Fibroblast of lung (primary cell): ENCODE data around the gene MBD3L2. TPM values are rescaled to one million over a fixed set of nuclear protein-coding genes. Genes with fewer than 3 reads are reported as not detected.

Experiments
- DNase-seq, 2 donors: peaks; one replicate each; pipeline versions ENCODE4 v3.0.0 to v3.0.0-alpha.2; 2010; ENCODE audit warnings: low read depth in 2 of 2
- H2AFZ ChIP-seq: 2 replicates; pipeline ENCODE4 v1.5.1; 2012; ENCODE audit warnings: low read length, control low read depth, inconsistent platforms
- H3K27ac ChIP-seq: 2 replicates; pipeline ENCODE4 v1.5.1; 2011; ENCODE audit warnings: low read length, control low read depth; ENCODE audit not compliant: insufficient read depth
- H3K27me3 ChIP-seq: 2 replicates; pipeline ENCODE4 v1.5.1; 2011; ENCODE audit warnings: mild to moderate bottlenecking, low read length; ENCODE audit not compliant: control insufficient read depth, insufficient read depth
- H3K36me3 ChIP-seq: 2 replicates; pipeline ENCODE4 v1.5.1; 2011; ENCODE audit warnings: low read length; ENCODE audit not compliant: control insufficient read depth, insufficient read depth
- H3K4me1 ChIP-seq: 2 replicates; pipeline ENCODE4 v1.5.1; 2011; ENCODE audit warnings: low read length; ENCODE audit not compliant: control insufficient read depth, insufficient read depth; ENCODE audit errors: extremely low read depth
- H3K4me2 ChIP-seq: 2 replicates; pipeline ENCODE4 v1.5.1; 2011; ENCODE audit warnings: low read length, control low read depth; ENCODE audit not compliant: insufficient read depth; ENCODE audit errors: extremely low read depth
- H3K4me3 ChIP-seq, 4 experiments: fragments of 200-600 bp in 1 of 4; sonication (generic) in 1 of 4; replicated peaks in 1 of 4; 2 replicates each; pipeline ENCODE4 v1.5.1; 2011 to 2016; ENCODE audit warnings: low read length in 4 of 4, low read depth in 3 of 4, mild to moderate bottlenecking in 3 of 4, control low read depth in 2 of 4, inconsistent platforms in 1 of 4, mixed read lengths in 1 of 4; ENCODE audit not compliant: insufficient read depth in 1 of 4; ENCODE audit errors: control extremely low read depth in 1 of 4
- H3K79me2 ChIP-seq: 2 replicates; pipeline ENCODE4 v1.5.1; 2012; ENCODE audit warnings: mild to moderate bottlenecking, low read length, inconsistent platforms; ENCODE audit not compliant: control insufficient read depth, insufficient read depth
- H3K9ac ChIP-seq: 2 replicates; pipeline ENCODE4 v1.5.1; 2011; ENCODE audit warnings: mild to moderate bottlenecking, low read length, control low read depth; ENCODE audit not compliant: insufficient read depth
- H3K9me3 ChIP-seq: 2 replicates; pipeline ENCODE4 v1.5.1; 2012; ENCODE audit warnings: low read depth, low read length; ENCODE audit not compliant: control insufficient read depth, insufficient read depth
- H4K20me1 ChIP-seq: 2 replicates; pipeline ENCODE4 v1.5.1; 2011; ENCODE audit warnings: low read length; ENCODE audit not compliant: control insufficient read depth, insufficient read depth; ENCODE audit errors: extremely low read depth
- EZH2 ChIP-seq: IDR thresholded peaks from 2 replicates; pipeline ENCODE4 v1.5.1; 2012; ENCODE audit warnings: low read length, control low read depth, mild to moderate bottlenecking; ENCODE audit errors: missing control alignments
- polyA plus RNA-seq, 2 donors: library from polyadenylated mRNA; depleted of rRNA in 1 of 2; stranded (reverse) in 1 of 2; unstranded in 1 of 2; fragments of >200 nt; gene quantifications; 2 replicates each; pipeline ENCODE4 v1.2.1, GENCODE V29; 2011 to 2012; ENCODE audit warnings: missing spikeins in 1 of 2
- total RNA-seq: library from RNA; depleted of rRNA; stranded (reverse); fragments of >200 nt; gene quantifications from 2 replicates; pipeline ENCODE4 v1.2.1, GENCODE V29; 2014
- TF ChIP-seq, protein P1 (sequence below), 2 donors: IDR thresholded peaks in 1 of 2; conservative IDR thresholded peaks in 1 of 2; 1 replicate in 1 of 2; 2 replicates in 1 of 2; pipeline ENCODE4 v1.5.1; 2011 to 2012; ENCODE audit warnings: low read length in 2 of 2, control low read depth in 1 of 2, inconsistent platforms in 1 of 2, low read depth in 1 of 2, mild to moderate bottlenecking in 1 of 2

Gene MBD3L2
- total and polyA plus RNA-seq, 2 donors (not counting 1 experiment from before 2014, with no cell fraction given) = not detected

- H2AFZ ChIP-seq = no peak overlapping the region
- DNase-seq = no peak
- no peaks in the 10 kb centered on the region for H3K27me3 ChIP-seq
- H3K27ac ChIP-seq = no peak overlapping the region
- no peaks in the 10 kb centered on the region for H3K4me1 ChIP-seq
- H3K9ac ChIP-seq = no peak overlapping the region
- H3K4me2 ChIP-seq = no peak overlapping the region
- H3K9me3 ChIP-seq = no peaks in the 10 kb centered on the region
- no peaks in the 10 kb centered on the region for H4K20me1 ChIP-seq
- no peak overlapping the region for H3K4me3 ChIP-seq
- H3K36me3 ChIP-seq = no peaks in the 10 kb centered on the region
- no peaks in the 10 kb centered on the region for H3K79me2 ChIP-seq
- TF ChIP-seq, protein P1, sequence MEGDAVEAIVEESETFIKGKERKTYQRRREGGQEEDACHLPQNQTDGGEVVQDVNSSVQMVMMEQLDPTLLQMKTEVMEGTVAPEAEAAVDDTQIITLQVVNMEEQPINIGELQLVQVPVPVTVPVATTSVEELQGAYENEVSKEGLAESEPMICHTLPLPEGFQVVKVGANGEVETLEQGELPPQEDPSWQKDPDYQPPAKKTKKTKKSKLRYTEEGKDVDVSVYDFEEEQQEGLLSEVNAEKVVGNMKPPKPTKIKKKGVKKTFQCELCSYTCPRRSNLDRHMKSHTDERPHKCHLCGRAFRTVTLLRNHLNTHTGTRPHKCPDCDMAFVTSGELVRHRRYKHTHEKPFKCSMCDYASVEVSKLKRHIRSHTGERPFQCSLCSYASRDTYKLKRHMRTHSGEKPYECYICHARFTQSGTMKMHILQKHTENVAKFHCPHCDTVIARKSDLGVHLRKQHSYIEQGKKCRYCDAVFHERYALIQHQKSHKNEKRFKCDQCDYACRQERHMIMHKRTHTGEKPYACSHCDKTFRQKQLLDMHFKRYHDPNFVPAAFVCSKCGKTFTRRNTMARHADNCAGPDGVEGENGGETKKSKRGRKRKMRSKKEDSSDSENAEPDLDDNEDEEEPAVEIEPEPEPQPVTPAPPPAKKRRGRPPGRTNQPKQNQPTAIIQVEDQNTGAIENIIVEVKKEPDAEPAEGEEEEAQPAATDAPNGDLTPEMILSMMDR (conservative IDR thresholded peaks at IDR 0.05 in 1 of 2, IDR thresholded peaks at IDR 0.05 in 1 of 2; ENCODE audit: low read depth in 1 of 2, low read length in 2 of 2) = no peak
- no peak for TF ChIP-seq EZH2
These were observed 48.3 kb upstream of the MBD3L2 start for GRCh38 chr19:7000816-7001215.

DNA sequence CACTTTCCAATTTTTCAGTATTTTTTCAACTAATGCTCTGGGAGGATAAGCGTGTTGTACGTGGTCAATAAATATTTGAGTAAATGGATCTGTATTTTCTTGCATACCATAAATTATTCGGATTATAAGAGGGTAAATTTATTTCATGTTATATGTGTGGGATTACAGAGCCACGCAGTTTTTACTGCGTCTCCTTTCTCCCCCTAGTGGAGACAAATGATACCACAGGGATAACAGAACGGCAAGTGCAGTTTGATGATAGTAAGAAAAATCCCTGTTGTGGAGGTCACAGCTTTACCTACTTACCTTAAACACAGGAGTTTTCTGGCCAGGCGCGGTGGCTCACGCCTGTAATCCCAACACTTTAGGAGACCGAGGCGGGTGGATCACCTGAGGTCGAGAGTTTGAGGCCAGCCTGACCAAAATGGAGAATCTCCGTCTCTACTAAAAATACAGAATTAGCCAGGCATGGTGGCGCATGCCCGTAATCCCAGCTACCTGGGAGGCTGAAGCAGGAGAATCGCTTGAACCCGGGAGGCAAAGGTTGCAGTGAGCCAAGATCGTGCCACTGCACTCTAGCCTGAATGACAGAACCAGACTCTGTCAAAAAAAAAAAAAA, 44.7 kb upstream of the MBD3L2 start:
- Histone ChIP-seq H3K36me3 (no peaks in the 10 kb centered on the region), H3K9ac (no peak overlapping the region), H3K9me3 (no peaks in the 10 kb centered on the region), H3K4me3 (no peak overlapping the region), H3K79me2 (no peaks in the 10 kb centered on the region), H3K4me2 (no peak overlapping the region), H3K4me1 (no peaks in the 10 kb centered on the region), H2AFZ (no peak overlapping the region), H3K27ac (no peak overlapping the region), H3K27me3 (no peaks in the 10 kb centered on the region), H4K20me1 (no peaks in the 10 kb centered on the region)
- TF ChIP-seq, protein P1 (conservative IDR thresholded peaks at IDR 0.05 in 1 of 2, IDR thresholded peaks at IDR 0.05 in 1 of 2; ENCODE audit: low read depth in 1 of 2, low read length in 2 of 2) = peak in 1 of 2 donors; percentile 81
- TF ChIP-seq EZH2 = no peak
- DNase-seq = peak; percentile 12 to 46

DNA sequence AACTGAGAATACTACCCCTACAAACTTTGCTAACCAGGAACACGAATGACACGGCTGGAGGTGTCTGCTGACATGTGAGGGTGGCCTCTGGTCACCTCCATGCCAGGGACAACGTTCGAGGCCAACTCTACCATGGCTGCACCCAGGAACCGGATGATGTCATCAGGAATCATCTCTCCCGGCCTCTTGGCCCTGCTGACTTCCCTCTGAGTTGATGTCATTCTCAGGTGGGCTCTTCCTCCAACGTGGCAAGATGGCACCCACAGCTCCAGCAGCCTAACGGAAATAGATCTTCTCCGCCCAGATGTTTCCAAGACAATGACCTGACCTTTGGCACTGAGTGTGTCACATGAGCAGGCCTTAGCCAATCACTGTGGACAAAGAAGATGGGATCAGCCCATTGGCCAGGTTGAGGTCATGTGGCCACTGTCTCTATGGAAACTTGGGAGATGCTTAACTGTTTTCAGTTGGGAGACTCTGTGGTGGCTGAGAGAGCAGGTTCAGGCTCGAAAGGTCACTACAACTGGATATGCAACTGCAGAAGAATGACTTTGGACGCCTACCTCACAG, 42.9 kb upstream of the MBD3L2 start:
- Histone ChIP-seq H3K9me3 (no peaks in the 10 kb centered on the region), H3K36me3 (no peaks in the 10 kb centered on the region), H3K27ac (no peak overlapping the region), H3K4me3 (no peak overlapping the region), H3K4me2 (no peak overlapping the region), H4K20me1 (no peaks in the 10 kb centered on the region), H3K27me3 (no peaks in the 10 kb centered on the region), H3K79me2 (no peaks in the 10 kb centered on the region), H2AFZ (no peak overlapping the region), H3K4me1 (no peaks in the 10 kb centered on the region), H3K9ac (no peak overlapping the region)
- no peak for DNase-seq
- TF ChIP-seq, protein P1 (conservative IDR thresholded peaks at IDR 0.05 in 1 of 2, IDR thresholded peaks at IDR 0.05 in 1 of 2; ENCODE audit: low read depth in 1 of 2, low read length in 2 of 2) = no peak
- no peak for TF ChIP-seq EZH2
